HG03432 (cell line): Measurements from ENCODE around the gene DHRS7B.
"Not testable (repeated sequence)": the region's sequence is repeated elsewhere in the genome, so short reads cannot be mapped to it uniquely, and the experiment has no call there.

Experiments used
- ATAC-seq: cut with Tn5 transposase; IDR thresholded peaks from one replicate; pipeline ENCODE4 v1.9.1; 2021; ENCODE audit warnings: mild to moderate bottlenecking, moderate library complexity; ENCODE audit not compliant: unreplicated experiment

The DHRS7B gene

GRCh38 chr17:21107067-21107650 is 19.6 kb upstream of the DHRS7B start:
- ATAC-seq, result not testable (repeated sequence)

DNA sequence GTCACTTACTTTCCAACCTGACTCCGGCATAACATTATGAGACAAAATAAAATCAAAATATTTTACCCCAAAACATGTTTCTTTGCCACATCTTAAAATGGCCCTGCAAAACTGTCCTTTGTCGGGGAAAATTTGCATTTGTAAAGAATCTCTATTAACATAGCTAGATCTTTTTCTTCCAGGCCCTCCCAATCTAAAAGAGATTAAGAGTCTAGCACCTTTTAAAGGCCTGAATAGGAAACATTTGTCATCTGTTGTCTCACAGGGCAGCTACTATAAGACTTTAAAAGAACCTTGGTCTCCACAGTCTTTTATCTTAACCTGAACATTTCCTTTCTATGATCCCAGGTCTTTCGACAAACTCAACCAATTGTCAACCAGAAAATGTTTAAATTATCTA is 18.1 kb upstream of the DHRS7B start:
- ATAC-seq, result no peak

DNA sequence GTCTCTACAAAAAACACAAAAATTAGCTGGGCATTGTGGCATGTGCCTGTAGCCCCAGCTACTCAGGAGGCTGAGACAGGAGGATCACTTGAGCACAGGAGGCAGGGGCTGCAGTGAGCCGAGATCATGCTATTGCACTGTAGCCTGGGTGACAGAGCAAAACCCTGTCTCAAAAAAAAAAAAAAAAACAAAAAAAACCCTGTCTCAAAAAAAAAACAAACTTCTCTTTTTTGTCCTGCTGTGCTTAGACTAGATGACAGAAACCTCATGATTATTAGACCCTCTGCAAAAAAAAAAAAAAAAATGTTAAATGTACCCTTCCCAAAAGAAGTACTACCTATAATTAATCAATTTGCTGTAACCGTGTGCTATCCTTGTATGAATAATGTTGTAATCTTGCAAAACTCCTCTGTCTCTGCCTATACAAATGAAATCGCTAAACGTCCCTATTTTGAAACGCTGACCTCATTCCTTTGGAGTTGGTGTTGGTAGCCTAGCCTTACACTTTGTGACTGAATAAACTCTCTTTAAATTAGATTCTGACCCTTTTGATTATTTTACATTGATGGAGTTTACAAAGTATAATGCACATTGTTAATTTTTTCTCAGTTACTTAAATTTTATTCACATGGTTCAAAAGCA is 13.6 kb upstream of the DHRS7B start:
- ATAC-seq, result no peak

- ATAC-seq, result no peak
Measured at GRCh38 chr17:21113716-21114115, 13.0 kb upstream of the DHRS7B start.

DNA sequence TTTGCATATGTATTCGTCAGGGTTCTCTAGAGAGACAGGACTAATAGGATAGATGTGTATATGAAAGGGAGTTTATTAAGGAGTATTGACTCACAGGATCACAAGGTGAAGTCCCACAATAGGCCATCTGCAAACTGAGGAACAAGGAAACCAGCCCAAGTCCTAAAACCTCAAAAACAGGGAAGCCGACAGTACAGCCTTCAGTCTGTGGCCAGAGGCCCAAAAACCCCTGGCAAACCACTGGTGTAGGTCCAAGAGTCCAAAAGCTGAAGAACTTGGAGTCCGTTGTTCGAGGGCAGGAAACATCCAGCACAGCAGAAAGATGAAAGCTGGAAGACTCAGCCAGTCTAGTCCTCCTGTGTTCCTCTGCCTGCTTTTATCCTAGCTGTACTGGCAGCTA is 12.0 kb upstream of the DHRS7B start:
- ATAC-seq, result not testable (repeated sequence)

GRCh38 chr17:21119247-21119918 is 7.4 kb upstream of the DHRS7B start:
- ATAC-seq, result peak; percentile 58

GRCh38 chr17:21119919-21120249 is 6.9 kb upstream of the DHRS7B start:
- ATAC-seq, result no peak

GRCh38 chr17:21124086-21124485 is 2.7 kb upstream of the DHRS7B start:
- ATAC-seq, result no peak

- not testable (repeated sequence) for ATAC-seq
Measured at GRCh38 chr17:21124517-21124916, 2.2 kb upstream of the DHRS7B start.

DNA sequence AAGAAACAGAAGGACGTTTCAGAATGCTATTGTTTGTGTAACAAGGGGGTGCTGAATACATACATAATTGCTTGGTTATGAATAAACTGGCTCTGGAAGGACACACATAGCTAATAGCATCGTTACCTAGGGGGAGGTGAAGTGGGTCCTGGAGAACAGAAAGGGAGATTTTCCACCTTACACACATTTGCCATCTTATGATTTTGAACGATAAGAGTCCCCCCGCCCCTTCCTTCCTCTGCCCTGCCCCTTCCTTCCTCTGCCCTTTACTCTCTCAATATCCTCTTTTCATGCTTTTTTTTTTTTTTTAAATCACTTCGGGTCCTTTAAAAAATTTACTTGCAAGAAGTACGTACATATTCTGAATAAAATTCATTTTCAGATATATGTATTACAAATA is 902 bp upstream of the DHRS7B start:
- no peak for ATAC-seq

DNA sequence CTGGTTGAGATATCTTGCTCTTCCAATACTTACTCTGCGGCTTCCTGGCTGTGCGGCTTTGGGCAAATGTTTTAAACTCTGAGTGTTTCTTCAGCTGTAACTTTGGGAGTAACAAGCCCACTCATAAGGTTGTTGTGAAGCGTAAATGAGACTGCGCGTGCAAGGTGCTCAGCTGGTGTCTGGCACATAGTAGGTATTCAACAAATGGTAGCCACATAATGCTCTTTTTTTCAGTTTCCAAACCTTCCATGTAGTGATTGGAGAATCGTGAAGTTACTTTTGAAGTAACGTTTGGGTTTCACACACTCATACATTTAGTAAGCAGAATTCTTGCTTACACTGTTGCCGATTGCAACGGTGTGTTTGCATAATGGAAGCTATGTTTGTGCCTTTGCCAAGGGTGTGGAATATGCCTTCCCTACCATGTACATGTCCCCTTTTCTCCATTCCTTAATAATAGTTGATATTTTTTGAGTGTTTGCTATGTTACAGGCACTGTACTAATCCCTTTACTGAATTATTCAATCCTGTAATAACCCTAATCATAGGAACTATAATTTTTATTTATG is 829 bp downstream of the DHRS7B start:
- no peak for ATAC-seq

GRCh38 chr17:21129023-21129681 is 2.4 kb downstream of the DHRS7B start:
- no peak for ATAC-seq

GRCh38 chr17:21131137-21131536 is 4.4 kb downstream of the DHRS7B start:
- ATAC-seq, result no peak

DNA sequence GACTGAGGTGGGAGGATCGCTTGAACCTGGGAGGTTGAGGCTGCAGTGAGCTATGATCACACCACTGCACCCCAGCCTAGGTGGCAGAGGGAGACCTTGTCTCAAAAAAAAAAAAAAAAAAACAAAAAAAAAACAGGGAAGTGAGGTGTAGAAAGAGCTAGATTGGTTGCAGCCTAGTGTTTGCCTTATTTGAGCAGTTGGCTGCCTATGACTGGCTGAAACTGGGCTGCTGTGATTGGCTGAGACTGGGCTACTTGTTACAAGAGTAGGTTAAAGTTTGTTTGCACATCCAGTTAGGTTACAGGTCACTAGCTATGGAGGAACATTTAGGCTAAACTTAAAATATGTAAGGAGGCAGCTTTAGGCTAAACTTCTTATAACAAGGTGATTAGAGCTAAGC is 5.7 kb downstream of the DHRS7B start:
- no peak for ATAC-seq

GRCh38 chr17:21134559-21134958 is 7.8 kb downstream of the DHRS7B start:
- ATAC-seq, result no peak

GRCh38 chr17:21140911-21141310 is 14.1 kb downstream of the DHRS7B start:
- ATAC-seq, result peak; percentile 65

DNA sequence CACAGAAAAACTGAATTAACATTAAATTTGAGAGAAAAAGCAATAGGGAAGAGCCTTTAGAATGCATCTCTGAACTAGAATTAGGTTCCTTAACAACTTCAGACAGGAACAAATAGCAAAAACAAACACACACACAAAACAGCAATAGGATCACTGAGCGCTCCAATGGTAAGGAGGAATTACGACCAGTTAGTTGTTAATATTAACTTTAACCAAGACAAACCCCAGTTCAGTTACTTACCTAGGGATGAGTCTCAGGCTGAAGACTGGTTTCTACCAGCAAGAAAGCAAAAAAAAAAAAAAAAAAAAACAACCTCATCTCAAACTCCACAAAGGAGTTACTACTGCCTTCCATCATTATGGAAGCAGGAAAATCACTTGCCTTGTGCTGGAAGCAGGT is 14.6 kb downstream of the DHRS7B start:
- ATAC-seq, result no peak

DNA sequence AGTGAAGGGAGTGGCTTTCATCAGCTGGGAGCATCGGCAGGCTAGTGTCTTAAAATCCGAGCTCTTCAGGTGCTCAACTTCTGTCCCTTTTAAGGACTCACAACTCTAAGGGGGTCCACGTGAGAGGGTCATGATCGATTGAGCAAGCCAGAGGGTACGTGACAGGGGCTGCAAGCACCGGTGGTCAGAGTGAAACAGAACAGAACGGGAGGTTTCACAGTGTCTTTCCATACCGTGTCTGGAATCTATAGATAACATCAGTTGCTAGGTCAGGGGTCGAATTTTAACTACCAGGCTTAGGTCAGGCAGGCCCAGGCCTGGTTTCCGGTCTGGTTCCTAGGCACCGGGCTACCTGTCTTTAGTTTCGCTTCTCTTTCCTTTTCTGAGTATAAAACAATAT is 15.3 kb downstream of the DHRS7B start:
- not testable (repeated sequence) for ATAC-seq

- no peak for ATAC-seq
Measured at GRCh38 chr17:21143695-21144094, 16.9 kb downstream of the DHRS7B start.

- ATAC-seq, result not testable (repeated sequence)
Measured at GRCh38 chr17:21144299-21144698, 17.5 kb downstream of the DHRS7B start.

DNA sequence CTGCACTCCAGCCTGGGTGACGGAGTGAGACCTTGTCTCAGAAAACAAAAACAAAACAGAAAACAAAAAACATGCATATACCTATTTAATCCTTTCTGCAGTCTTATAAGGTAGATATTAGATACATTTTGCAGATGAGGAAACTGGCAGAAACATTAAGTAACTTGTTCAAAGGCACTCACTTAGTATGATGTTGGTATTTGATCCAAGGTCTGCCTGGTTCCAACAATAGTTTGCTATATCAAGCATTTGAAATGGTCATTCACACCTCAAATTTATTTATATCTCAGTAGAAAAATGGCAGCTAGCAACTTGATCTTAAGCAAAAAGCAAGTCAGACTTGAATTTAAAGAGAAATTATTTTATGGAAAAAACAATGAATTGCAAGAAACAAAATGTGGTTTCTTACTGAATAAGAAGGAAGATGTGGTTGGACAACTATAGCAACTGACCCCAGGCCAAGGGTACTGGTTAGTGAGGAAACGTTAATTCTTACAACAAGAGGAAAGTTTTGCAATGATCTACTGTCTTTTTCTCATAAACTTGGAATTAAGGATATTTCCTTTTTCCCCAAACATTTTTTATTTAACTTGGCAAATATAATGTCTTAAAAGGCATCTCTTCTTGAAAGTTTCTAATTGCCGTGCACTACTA is 19.7 kb downstream of the DHRS7B start:
- ATAC-seq, result no peak
